Adrenal gland (tissue), 5 donors: ENCODE measurements around the gene HDGFL3.

Experiments used
- POLR2A ChIP-seq, 2 donors: fragments of 450-650 bp; IDR thresholded peaks; one replicate each; pipeline ENCODE4 v1.6.1; 2017; ENCODE audit warnings: antibody characterized with exemption in 2 of 2, mild to moderate bottlenecking in 2 of 2, moderate library complexity in 1 of 2
- TF ChIP-seq, protein P1 (sequence below), 6 experiments: fragments of 450-650 bp in 4 of 6; fragments of 200-600 bp in 2 of 6; sonication (generic) in 1 of 6; IDR thresholded peaks; 1 replicate in 5 of 6; 2 replicates in 1 of 6; pipeline versions ENCODE4 v1.5.1 to v1.8.0; 2016 to 2021; ENCODE audit warnings: antibody characterized with exemption in 6 of 6, mild to moderate bottlenecking in 2 of 6, moderate library complexity in 1 of 6
- donor health status: DM: no; HTN: no; CAD: no.

DNA sequence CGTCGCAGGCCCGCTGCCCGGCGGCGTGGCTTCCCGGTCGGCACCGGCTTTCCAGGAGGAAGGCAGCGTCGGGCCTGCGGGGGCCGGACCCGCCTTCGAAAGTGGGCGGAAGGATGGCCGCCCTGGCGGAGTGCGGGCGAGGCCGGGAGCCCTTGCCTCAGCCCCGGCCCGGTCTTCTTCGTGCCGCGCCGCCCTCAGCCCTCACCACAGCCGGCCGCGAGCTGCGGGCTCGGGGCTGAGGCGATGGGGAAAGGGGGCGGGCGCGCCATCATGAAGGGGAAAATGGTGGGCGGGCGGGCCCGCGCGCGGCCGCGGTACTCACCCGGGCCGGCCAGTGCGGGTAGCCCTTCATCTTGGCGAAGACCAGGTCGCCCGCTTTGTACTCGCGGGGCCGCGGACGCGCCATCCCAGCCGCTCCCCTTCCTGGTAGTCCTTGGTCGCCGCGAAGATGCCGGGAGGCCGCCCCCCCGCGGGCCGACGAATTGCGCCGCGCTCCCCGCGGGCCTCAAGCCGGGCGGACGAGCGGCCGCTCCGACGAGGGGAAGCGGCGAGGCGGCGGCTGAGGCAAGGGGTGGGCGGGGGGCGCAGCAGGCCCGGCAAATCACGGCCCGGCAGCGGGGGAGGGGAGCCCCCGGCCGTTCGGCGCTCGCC, 489 bp downstream of the HDGFL3 start:
- TF ChIP-seq, protein P1, sequence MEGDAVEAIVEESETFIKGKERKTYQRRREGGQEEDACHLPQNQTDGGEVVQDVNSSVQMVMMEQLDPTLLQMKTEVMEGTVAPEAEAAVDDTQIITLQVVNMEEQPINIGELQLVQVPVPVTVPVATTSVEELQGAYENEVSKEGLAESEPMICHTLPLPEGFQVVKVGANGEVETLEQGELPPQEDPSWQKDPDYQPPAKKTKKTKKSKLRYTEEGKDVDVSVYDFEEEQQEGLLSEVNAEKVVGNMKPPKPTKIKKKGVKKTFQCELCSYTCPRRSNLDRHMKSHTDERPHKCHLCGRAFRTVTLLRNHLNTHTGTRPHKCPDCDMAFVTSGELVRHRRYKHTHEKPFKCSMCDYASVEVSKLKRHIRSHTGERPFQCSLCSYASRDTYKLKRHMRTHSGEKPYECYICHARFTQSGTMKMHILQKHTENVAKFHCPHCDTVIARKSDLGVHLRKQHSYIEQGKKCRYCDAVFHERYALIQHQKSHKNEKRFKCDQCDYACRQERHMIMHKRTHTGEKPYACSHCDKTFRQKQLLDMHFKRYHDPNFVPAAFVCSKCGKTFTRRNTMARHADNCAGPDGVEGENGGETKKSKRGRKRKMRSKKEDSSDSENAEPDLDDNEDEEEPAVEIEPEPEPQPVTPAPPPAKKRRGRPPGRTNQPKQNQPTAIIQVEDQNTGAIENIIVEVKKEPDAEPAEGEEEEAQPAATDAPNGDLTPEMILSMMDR (IDR thresholded peaks at IDR 0.05) = no peak
- TF ChIP-seq POLR2A (IDR thresholded peaks at IDR 0.05) = no peak
